Islet precursor cell (in vitro differentiated cells): ENCODE results near the gene FUT6.

Experiments
- DNase-seq: peaks from one replicate; pipeline ENCODE4 v3.0.0-alpha.2; 2018

FUT6 gene

GRCh38 chr19:5804516-5805461, 34.7 kb downstream of the FUT6 start, which contains the start of gene NRTN:
Gene NRTN (plus strand): TSS chr19:5805067. CDS start chr19:5824166, 19,099 bp downstream.
- peak; percentile 68 for DNase-seq

GRCh38 chr19:5803752-5804515, 35.6 kb downstream of the FUT6 start:
- DNase-seq = peak; percentile 97

GRCh38 chr19:5803441-5803751, 36.1 kb downstream of the FUT6 start:
- DNase-seq = no peak

GRCh38 chr19:5801796-5802619, 37.5 kb downstream of the FUT6 start:
- peak; percentile 65 for DNase-seq

GRCh38 chr19:5800361-5801270, 38.9 kb downstream of the FUT6 start:
- DNase-seq = no peak

- no peak for DNase-seq
Observed at GRCh38 chr19:5799247-5800241, 40.0 kb downstream of the FUT6 start.

GRCh38 chr19:5798244-5798643, 41.3 kb downstream of the FUT6 start:
- no peak for DNase-seq

GRCh38 chr19:5795382-5795919, 44.1 kb downstream of the FUT6 start:
- no peak for DNase-seq

GRCh38 chr19:5793188-5793587, 46.3 kb downstream of the FUT6 start:
- DNase-seq = no peak

- DNase-seq = no peak
Observed at GRCh38 chr19:5792224-5792623, 47.3 kb downstream of the FUT6 start.

- peak; percentile 98 for DNase-seq
Observed at GRCh38 chr19:5790559-5791520, 48.7 kb downstream of the FUT6 start, which contains the start of gene DUS3L. Gene DUS3L (minus strand): TSS chr19:5791163. CDS start chr19:5791141, 22 bp downstream.

- DNase-seq = no peak
Observed at GRCh38 chr19:5789886-5790558, 49.5 kb downstream of the FUT6 start.

GRCh38 chr19:5789351-5789761, 50.1 kb downstream of the FUT6 start:
- no peak for DNase-seq

GRCh38 chr19:5788422-5788821, 51.1 kb downstream of the FUT6 start:
- no peak for DNase-seq

GRCh38 chr19:5787409-5788182, 51.9 kb downstream of the FUT6 start:
- DNase-seq = no peak

- DNase-seq = no peak
Observed at GRCh38 chr19:5786593-5787408, 52.7 kb downstream of the FUT6 start.

GRCh38 chr19:5785423-5785822, 54.1 kb downstream of the FUT6 start:
- DNase-seq = no peak
